Fibroblast of lung (primary cell): ENCODE data around the gene RNF128.
"Not testable (repeated sequence)": the region's sequence is repeated elsewhere in the genome, so short reads cannot be mapped to it uniquely, and the experiment has no call there.

Experiments used
- EZH2 ChIP-seq: IDR thresholded peaks from 2 replicates; pipeline ENCODE4 v1.5.1; 2012; ENCODE audit warnings: low read length, control low read depth, mild to moderate bottlenecking; ENCODE audit errors: missing control alignments
- TF ChIP-seq, protein P1 (sequence below), 2 donors: IDR thresholded peaks in 1 of 2; conservative IDR thresholded peaks in 1 of 2; 1 replicate in 1 of 2; 2 replicates in 1 of 2; pipeline ENCODE4 v1.5.1; 2011 to 2012; ENCODE audit warnings: low read length in 2 of 2, control low read depth in 1 of 2, inconsistent platforms in 1 of 2, low read depth in 1 of 2, mild to moderate bottlenecking in 1 of 2

DNA sequence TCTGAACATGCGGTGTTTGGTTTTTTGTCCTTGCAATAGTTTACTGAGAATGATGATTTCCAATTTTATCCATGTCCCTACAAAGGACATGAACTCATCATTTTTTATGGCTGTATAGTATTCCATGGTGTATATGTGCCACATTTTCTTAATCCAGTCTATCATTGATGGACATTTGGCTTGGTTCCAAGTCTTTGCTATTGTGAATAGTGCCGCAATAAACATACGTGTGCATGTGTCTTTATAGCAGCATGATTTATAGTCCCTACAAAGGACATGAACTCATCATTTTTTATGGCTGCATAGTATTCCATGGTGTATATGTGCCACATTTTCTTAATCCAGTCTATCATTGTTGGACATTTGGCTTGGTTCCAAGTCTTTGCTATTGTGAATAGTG lies 87.6 kb downstream of the RNF128 start:
- TF ChIP-seq, protein P1, sequence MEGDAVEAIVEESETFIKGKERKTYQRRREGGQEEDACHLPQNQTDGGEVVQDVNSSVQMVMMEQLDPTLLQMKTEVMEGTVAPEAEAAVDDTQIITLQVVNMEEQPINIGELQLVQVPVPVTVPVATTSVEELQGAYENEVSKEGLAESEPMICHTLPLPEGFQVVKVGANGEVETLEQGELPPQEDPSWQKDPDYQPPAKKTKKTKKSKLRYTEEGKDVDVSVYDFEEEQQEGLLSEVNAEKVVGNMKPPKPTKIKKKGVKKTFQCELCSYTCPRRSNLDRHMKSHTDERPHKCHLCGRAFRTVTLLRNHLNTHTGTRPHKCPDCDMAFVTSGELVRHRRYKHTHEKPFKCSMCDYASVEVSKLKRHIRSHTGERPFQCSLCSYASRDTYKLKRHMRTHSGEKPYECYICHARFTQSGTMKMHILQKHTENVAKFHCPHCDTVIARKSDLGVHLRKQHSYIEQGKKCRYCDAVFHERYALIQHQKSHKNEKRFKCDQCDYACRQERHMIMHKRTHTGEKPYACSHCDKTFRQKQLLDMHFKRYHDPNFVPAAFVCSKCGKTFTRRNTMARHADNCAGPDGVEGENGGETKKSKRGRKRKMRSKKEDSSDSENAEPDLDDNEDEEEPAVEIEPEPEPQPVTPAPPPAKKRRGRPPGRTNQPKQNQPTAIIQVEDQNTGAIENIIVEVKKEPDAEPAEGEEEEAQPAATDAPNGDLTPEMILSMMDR (conservative IDR thresholded peaks at IDR 0.05 in 1 of 2, IDR thresholded peaks at IDR 0.05 in 1 of 2; ENCODE audit: low read depth in 1 of 2, low read length in 2 of 2) = not testable (repeated sequence)
- TF ChIP-seq EZH2 = not testable (repeated sequence)
